Duodenal mucosa (tissue), 2 donors: ENCODE measurements around the gene CYP1A2.
A peak's percentile ranks its signal among the peaks of the same experiment; 100 is the strongest.

Experiments
- H3K27ac ChIP-seq: one replicate; pipeline ENCODE4 v1.7.0; 2013; ENCODE audit warnings: low read depth, low read length
- H3K27me3 ChIP-seq, 2 donors: one replicate each; pipeline ENCODE4 v1.7.0; 2013; ENCODE audit warnings: low read length in 2 of 2, control low read depth in 1 of 2; ENCODE audit not compliant: insufficient read depth in 2 of 2, control insufficient read depth in 1 of 2
- H3K36me3 ChIP-seq, 2 donors: one replicate each; pipeline ENCODE4 v1.7.0; 2013; ENCODE audit warnings: low read length in 2 of 2, control low read depth in 1 of 2; ENCODE audit not compliant: insufficient read depth in 2 of 2, control insufficient read depth in 1 of 2
- H3K4me1 ChIP-seq, 2 donors: one replicate each; pipeline ENCODE4 v1.7.0; 2013; ENCODE audit warnings: low read length in 2 of 2, control low read depth in 1 of 2; ENCODE audit not compliant: insufficient read depth in 2 of 2, control insufficient read depth in 1 of 2
- H3K4me3 ChIP-seq, 2 donors: one replicate each; pipeline ENCODE4 v1.7.0; 2013; ENCODE audit warnings: low read length in 2 of 2, low read depth in 1 of 2
- H3K9ac ChIP-seq, 2 donors: one replicate each; pipeline ENCODE4 v1.7.0; 2013; ENCODE audit warnings: low read length in 2 of 2, low read depth in 1 of 2
- H3K9me3 ChIP-seq, 2 donors: one replicate each; pipeline ENCODE4 v1.7.0; 2013; ENCODE audit warnings: low read length in 2 of 2, control low read depth in 1 of 2; ENCODE audit not compliant: control insufficient read depth in 1 of 2

Gene CYP1A2

GRCh38 chr15:74775132-74775562 lies 26.5 kb downstream of the CYP1A2 start:
- no peaks in the 10 kb centered on the region for H3K9me3 ChIP-seq
- H3K36me3 ChIP-seq = no peaks in the 10 kb centered on the region
- H3K4me3 ChIP-seq = no peak overlapping the region
- no peaks in the 10 kb centered on the region for H3K27me3 ChIP-seq
- H3K4me1 ChIP-seq = peaks cover 62 to 64% of the 10 kb centered on the region in 2 donors
- H3K9ac ChIP-seq = no peak overlapping the region
- no peak overlapping the region for H3K27ac ChIP-seq

- Histone ChIP-seq H3K27me3 (no peaks in the 10 kb centered on the region), H3K4me3 (no peak overlapping the region), H3K27ac (no peak overlapping the region), H3K36me3 (no peaks in the 10 kb centered on the region), H3K4me1 (peaks cover 70% of the 10 kb centered on the region in 2 donors), H3K9ac (no peak overlapping the region), H3K9me3 (no peaks in the 10 kb centered on the region)
Measured at GRCh38 chr15:74775894-74776293, 27.2 kb downstream of the CYP1A2 start.

GRCh38 chr15:74776821-74777768 lies 28.4 kb downstream of the CYP1A2 start:
- Histone ChIP-seq H3K36me3 (no peaks in the 10 kb centered on the region), H3K4me1 (peaks cover 71 to 74% of the 10 kb centered on the region in 2 donors), H3K27me3 (no peaks in the 10 kb centered on the region), H3K27ac (peak overlapping the region; percentile 22), H3K4me3 (peak overlapping the region; percentile 18 to 23), H3K9me3 (no peaks in the 10 kb centered on the region), H3K9ac (peak overlapping the region; percentile 21 to 53)

- peaks cover 70 to 76% of the 10 kb centered on the region in 2 donors for H3K4me1 ChIP-seq
- no peaks in the 10 kb centered on the region for H3K36me3 ChIP-seq
- no peaks in the 10 kb centered on the region for H3K9me3 ChIP-seq
- H3K4me3 ChIP-seq = no peak overlapping the region
- H3K27ac ChIP-seq = no peak overlapping the region
- H3K27me3 ChIP-seq = no peaks in the 10 kb centered on the region
- peak overlapping the region in 1 of 2 donors; percentile 16 for H3K9ac ChIP-seq
Measured at GRCh38 chr15:74777769-74778598, 29.3 kb downstream of the CYP1A2 start.

GRCh38 chr15:74778599-74778970 lies 29.9 kb downstream of the CYP1A2 start:
- Histone ChIP-seq H3K9me3 (no peaks in the 10 kb centered on the region), H3K27me3 (no peaks in the 10 kb centered on the region), H3K9ac (no peak overlapping the region), H3K4me3 (no peak overlapping the region), H3K4me1 (peaks cover 70 to 76% of the 10 kb centered on the region in 2 donors), H3K27ac (no peak overlapping the region), H3K36me3 (no peaks in the 10 kb centered on the region)

- no peaks in the 10 kb centered on the region for H3K36me3 ChIP-seq
- H3K4me3 ChIP-seq = no peak overlapping the region
- peaks cover 69 to 76% of the 10 kb centered on the region in 2 donors for H3K4me1 ChIP-seq
- H3K27me3 ChIP-seq = no peaks in the 10 kb centered on the region
- H3K27ac ChIP-seq = no peak overlapping the region
- H3K9ac ChIP-seq = no peak overlapping the region
- H3K9me3 ChIP-seq = no peaks in the 10 kb centered on the region
Measured at GRCh38 chr15:74779162-74779648, 30.6 kb downstream of the CYP1A2 start.

- H3K4me3 ChIP-seq = peak overlapping the region; percentile 72
- H3K27ac ChIP-seq = peak overlapping the region; percentile 57
- peaks cover 70 to 77% of the 10 kb centered on the region in 2 donors for H3K4me1 ChIP-seq
- H3K9ac ChIP-seq = peak overlapping the region; percentile 49 to 56
- peaks cover 0 to 7% of the 10 kb centered on the region in 2 donors for H3K36me3 ChIP-seq
- no peaks in the 10 kb centered on the region for H3K27me3 ChIP-seq
- no peaks in the 10 kb centered on the region for H3K9me3 ChIP-seq
Measured at GRCh38 chr15:74780523-74781430, 32.1 kb downstream of the CYP1A2 start.

- Histone ChIP-seq H3K36me3 (peaks cover 3 to 10% of the 10 kb centered on the region in 2 donors), H3K27me3 (no peaks in the 10 kb centered on the region), H3K4me3 (peak within 1 kb of the TSS; percentile 84 to 91), H3K9me3 (no peaks in the 10 kb centered on the region), H3K9ac (peak within 1 kb of the TSS; percentile 76 to 84), H3K27ac (peak within 1 kb of the TSS; percentile 57), H3K4me1 (peaks cover 70 to 82% of the 10 kb centered on the region in 2 donors)
Measured at GRCh38 chr15:74781431-74782258, 33.0 kb downstream of the CYP1A2 start, which contains the start of gene CSK. Gene CSK, plus strand, starts transcription at chr15:74782080. Its CDS starts 16,218 bp downstream, at chr15:74798298.
